GM23338 (cell line): Measurements from ENCODE around the gene ZRANB2. TPM values are rescaled to one million over a fixed set of nuclear protein-coding genes. Genes with fewer than 3 reads are reported as not detected.

ENCODE experiments used
- ATAC-seq: fragments of 200-7000 bp; cut with Tn5 transposase; 3 replicates; pipeline ENCODE4 v1.9.1; 2020
- DNase-seq: peaks from one replicate; pipeline ENCODE4 v3.0.0-alpha.2; 2015; ENCODE audit warnings: low spot score
- H2AFZ ChIP-seq: fragments of 200-600 bp; sonication (generic); 2 replicates; pipeline ENCODE4 v1.8.0; 2016; ENCODE audit warnings: antibody characterized with exemption, mild to moderate bottlenecking, moderate library complexity
- H3F3A ChIP-seq: fragments of 200-600 bp; sonication (generic); replicated peaks from 2 replicates; pipeline ENCODE4 v1.8.0; 2017; ENCODE audit warnings: antibody characterized with exemption, mixed run types, low read depth
- H3K27ac ChIP-seq: fragments of 200-600 bp; sonication (generic); 2 replicates; pipeline ENCODE4 v1.6.1; 2016; ENCODE audit warnings: low read depth
- H3K27me3 ChIP-seq: fragments of 200-600 bp; sonication (generic); 2 replicates; pipeline ENCODE4 v1.8.0; 2016; ENCODE audit warnings: mild to moderate bottlenecking, mixed run types, moderate library complexity; ENCODE audit not compliant: insufficient read depth
- H3K36me3 ChIP-seq: fragments of 200-600 bp; sonication (generic); 2 replicates; pipeline ENCODE4 v1.8.0; 2016; ENCODE audit warnings: mild to moderate bottlenecking; ENCODE audit not compliant: insufficient read depth
- H3K4me1 ChIP-seq: fragments of 200-600 bp; sonication (generic); 2 replicates; pipeline ENCODE4 v1.8.0; 2016; ENCODE audit warnings: mild to moderate bottlenecking, moderate library complexity; ENCODE audit not compliant: insufficient read depth
- H3K4me2 ChIP-seq: fragments of 200-600 bp; sonication (generic); 2 replicates; pipeline ENCODE4 v1.7.1; 2017; ENCODE audit warnings: mixed run types
- H3K4me3 ChIP-seq: fragments of 200-600 bp; sonication (generic); 2 replicates; pipeline ENCODE4 v1.6.1; 2016; ENCODE audit warnings: mixed run types
- H3K79me2 ChIP-seq: fragments of 200-600 bp; sonication (generic); replicated peaks from 2 replicates; pipeline ENCODE4 v1.8.0; 2017; ENCODE audit warnings: mild to moderate bottlenecking; ENCODE audit not compliant: insufficient read depth
- H3K9me2 ChIP-seq: fragments of 200-600 bp; sonication (generic); 2 replicates; pipeline ENCODE4 v1.8.0; 2017; ENCODE audit not compliant: insufficient read depth
- H4K20me1 ChIP-seq: fragments of 200-600 bp; sonication (generic); replicated peaks from 2 replicates; pipeline ENCODE4 v1.8.0; 2017; ENCODE audit warnings: mild to moderate bottlenecking; ENCODE audit not compliant: insufficient read depth
- H3K27ac Mint-ChIP-seq: 2 replicates; pipeline ENCODE4 v1.8.0; 2020; ENCODE audit warnings: inconsistent platforms, mild to moderate bottlenecking, moderate library complexity, mixed read lengths
- H3K27me3 Mint-ChIP-seq: 3 replicates; pipeline ENCODE4 v1.8.0; 2022; ENCODE audit warnings: low read depth, mild to moderate bottlenecking, moderate library complexity, mixed read lengths, inconsistent platforms; ENCODE audit not compliant: insufficient read depth, poor library complexity
- H3K36me3 Mint-ChIP-seq: 3 replicates; pipeline ENCODE4 v1.8.0; 2021; ENCODE audit warnings: low read depth, mild to moderate bottlenecking, inconsistent platforms, moderate library complexity, mixed read lengths
- H3K4me1 Mint-ChIP-seq: 3 replicates; pipeline ENCODE4 v1.8.0; 2020; ENCODE audit warnings: mild to moderate bottlenecking, inconsistent platforms, mixed read lengths
- H3K4me3 Mint-ChIP-seq: 3 replicates; pipeline ENCODE4 v1.8.0; 2021; ENCODE audit warnings: moderate library complexity, mild to moderate bottlenecking, inconsistent platforms, mixed read lengths
- H3K9me3 Mint-ChIP-seq: 3 replicates; pipeline ENCODE4 v1.8.0; 2020; ENCODE audit warnings: moderate library complexity, mild to moderate bottlenecking, inconsistent platforms, mixed read lengths
- CTCF ChIP-seq, 2 experiments: fragments of 200-600 bp in 1 of 2; sonication (generic) in 1 of 2; conservative IDR thresholded peaks; 2 replicates each; pipeline versions ENCODE4 v1.5.1 to v1.6.1; 2016 to 2017; ENCODE audit warnings: antibody characterized with exemption in 2 of 2, low read depth in 2 of 2, mild to moderate bottlenecking in 2 of 2, moderate library complexity in 1 of 2
- ETS1 ChIP-seq: IDR thresholded peaks from 2 replicates; pipeline ENCODE4 v1.6.1; 2016; ENCODE audit warnings: antibody characterized with exemption
- EZH2 ChIP-seq: fragments of 200-600 bp; sonication (generic); IDR thresholded peaks from one replicate; pipeline ENCODE4 v1.8.0; 2017; ENCODE audit warnings: antibody characterized with exemption, mild to moderate bottlenecking, low read depth; ENCODE audit not compliant: unreplicated experiment
- EZH2phosphoT487 ChIP-seq: fragments of 200-600 bp; sonication (generic); IDR thresholded peaks from one replicate; pipeline ENCODE4 v1.8.1; 2018; ENCODE audit warnings: antibody characterized with exemption; ENCODE audit not compliant: unreplicated experiment
- JUNB ChIP-seq: IDR thresholded peaks from one replicate; pipeline ENCODE4 v1.6.1; 2016; ENCODE audit warnings: antibody characterized with exemption; ENCODE audit not compliant: unreplicated experiment
- POLR2AphosphoS5 ChIP-seq: IDR thresholded peaks from 2 replicates; pipeline ENCODE4 v1.6.1; 2016; ENCODE audit warnings: antibody characterized with exemption, low read depth
- REST ChIP-seq: IDR thresholded peaks from one replicate; pipeline ENCODE4 v1.6.1; 2018; ENCODE audit warnings: antibody characterized with exemption; ENCODE audit not compliant: unreplicated experiment
- ZNF114 ChIP-seq: fragments of 250-450 bp; sonication (Bioruptor Pico); IDR thresholded peaks from 2 replicates; pipeline ENCODE4 v1.5.0; 2020; ENCODE audit warnings: mild to moderate bottlenecking, moderate library complexity
- ZNF331 ChIP-seq: fragments of 250-450 bp; sonication (Bioruptor Pico); IDR thresholded peaks from 2 replicates; pipeline ENCODE4 v1.5.0; 2020; ENCODE audit warnings: low read depth, mild to moderate bottlenecking, moderate library complexity
- ZNF462 ChIP-seq: fragments of 250-450 bp; sonication (Bioruptor Pico); IDR thresholded peaks from 2 replicates; pipeline ENCODE4 v1.5.0; 2020; ENCODE audit warnings: mild to moderate bottlenecking, moderate library complexity
- polyA plus RNA-seq: library from polyadenylated mRNA; unstranded; fragments of >200 nt; fragmentation: Nextera tagmentation; extraction: Ambion mirVana; gene quantifications from 2 replicates; pipeline ENCODE4 v1.2.1, GENCODE V29; 2016
- total RNA-seq: library from RNA; depleted of rRNA; stranded (reverse); fragments of >200 nt; shearing (Covaris generic); gene quantifications from 2 replicates; pipeline ENCODE4 v1.2.3, GENCODE V29; 2014

The ZRANB2 gene
- total and polyA plus RNA-seq, 2 experiments from 2014 or later: 84.9 to 170 TPM

GRCh38 chr1:71072273-71072672, 8.6 kb downstream of the ZRANB2 start:
- no peaks in the 10 kb centered on the region for H3K27me3 Mint-ChIP-seq
- Histone ChIP-seq H3F3A (no peaks in the 10 kb centered on the region), H3K9me2 (no peaks in the 10 kb centered on the region), H3K36me3 (peaks cover 89% of the 10 kb centered on the region), H3K27ac (no peak overlapping the region), H3K4me3 (no peak overlapping the region), H3K79me2 (peaks cover 46% of the 10 kb centered on the region), H2AFZ (no peak overlapping the region), H4K20me1 (peaks cover 7% of the 10 kb centered on the region; the same call in 1 of the 2 replicates), H3K4me1 (no peaks in the 10 kb centered on the region), H3K27me3 (no peaks in the 10 kb centered on the region), H3K4me2 (no peak overlapping the region)
- peak overlapping the region; percentile 44; the same call in 1 of the 2 replicates for H3K27ac Mint-ChIP-seq
- H3K36me3 Mint-ChIP-seq: peaks cover 79% of the 10 kb centered on the region
- DNase-seq (no peak), ATAC-seq (no peak)
- no peaks in the 10 kb centered on the region for H3K9me3 Mint-ChIP-seq
- TF ChIP-seq POLR2AphosphoS5: no peak
- no peaks in the 10 kb centered on the region for H3K4me1 Mint-ChIP-seq
- H3K4me3 Mint-ChIP-seq: no peak overlapping the region

GRCh38 chr1:71071720-71072119, 9.1 kb downstream of the ZRANB2 start:
- Histone ChIP-seq H3K79me2 (peaks cover 40% of the 10 kb centered on the region), H3K4me3 (no peak overlapping the region), H2AFZ (no peak overlapping the region), H3K4me1 (no peaks in the 10 kb centered on the region), H4K20me1 (peaks cover 7% of the 10 kb centered on the region; the same call in 1 of the 2 replicates), H3K4me2 (no peak overlapping the region), H3F3A (no peaks in the 10 kb centered on the region), H3K36me3 (peaks cover 89% of the 10 kb centered on the region), H3K9me2 (no peaks in the 10 kb centered on the region), H3K27ac (no peak overlapping the region), H3K27me3 (no peaks in the 10 kb centered on the region)
- ATAC-seq (no peak), DNase-seq (no peak)
- Mint-ChIP-seq H3K9me3 (no peaks in the 10 kb centered on the region), H3K4me1 (no peaks in the 10 kb centered on the region), H3K27me3 (no peaks in the 10 kb centered on the region), H3K27ac (no peak overlapping the region), H3K4me3 (no peak overlapping the region), H3K36me3 (peaks cover 77% of the 10 kb centered on the region)
- TF ChIP-seq EZH2: no peak
- no peak for TF ChIP-seq ZNF462 (CRISPR knock-in tag)
- TF ChIP-seq ZNF114 (CRISPR knock-in tag): no peak
- TF ChIP-seq EZH2phosphoT487: no peak
- no peak for TF ChIP-seq REST
- TF ChIP-seq ZNF331 (CRISPR knock-in tag): no peak
- TF ChIP-seq JUNB: no peak
- no peak for TF ChIP-seq CTCF (conservative IDR thresholded peaks at IDR 0.05; ENCODE audit: low read depth in 2 of 2)
- TF ChIP-seq ETS1: no peak
